Uterus (tissue), 2 donors: Measurements from ENCODE around the gene MLF2.

Source experiments
- CTCF ChIP-seq, 4 experiments: fragments of 200-600 bp in 2 of 4; fragments of 450-650 bp in 2 of 4; sonication (generic) in 2 of 4; IDR thresholded peaks; one replicate each; pipeline ENCODE4 v1.5.1; 2016 to 2019; ENCODE audit warnings: antibody characterized with exemption in 4 of 4, mild to moderate bottlenecking in 2 of 4, moderate library complexity in 1 of 4
- POLR2A ChIP-seq, 2 donors: fragments of 450-650 bp; IDR thresholded peaks; one replicate each; pipeline ENCODE4 v1.6.1; 2016; ENCODE audit warnings: antibody characterized with exemption in 2 of 2, mild to moderate bottlenecking in 1 of 2, moderate library complexity in 1 of 2

- TF ChIP-seq CTCF (IDR thresholded peaks at IDR 0.05) (no peak), POLR2A (IDR thresholded peaks at IDR 0.05) (no peak)
Observed at GRCh38 chr12:6768990-6769389, 16.0 kb upstream of the MLF2 start.
